ENCODE results near the gene LMX1B.
"Not testable (repeated sequence)": the region's sequence is repeated elsewhere in the genome, so short reads cannot be mapped to it uniquely, and the experiment has no call there.

Gene LMX1B

GRCh38 chr9:126721564-126721981 lies 107.8 kb downstream of the LMX1B start:
- Histone ChIP-seq H3K27ac (ENCODE audit: insufficient read depth, low read length, poor library complexity, severe bottlenecking) (peak overlapping the region; percentile 97), H3K27me3 (replicated peaks; ENCODE audit: control insufficient read depth, insufficient read depth, low read length, poor library complexity, severe bottlenecking) (no peaks in the 10 kb centered on the region), H3K9me3 (ENCODE audit: control insufficient read depth, low read length) (no peaks in the 10 kb centered on the region), H3K4me3 (ENCODE audit: insufficient read depth, low read depth, low read length, poor library complexity, severe bottlenecking) (peak overlapping the region; percentile 84), H3K36me3 (ENCODE audit: control insufficient read depth, insufficient read depth, low read length) (no peaks in the 10 kb centered on the region), H3K4me1 (ENCODE audit: control insufficient read depth, insufficient read depth, low read length, poor library complexity, severe bottlenecking) (peaks cover 42% of the 10 kb centered on the region)
- DNase-seq = no peak

DNA sequence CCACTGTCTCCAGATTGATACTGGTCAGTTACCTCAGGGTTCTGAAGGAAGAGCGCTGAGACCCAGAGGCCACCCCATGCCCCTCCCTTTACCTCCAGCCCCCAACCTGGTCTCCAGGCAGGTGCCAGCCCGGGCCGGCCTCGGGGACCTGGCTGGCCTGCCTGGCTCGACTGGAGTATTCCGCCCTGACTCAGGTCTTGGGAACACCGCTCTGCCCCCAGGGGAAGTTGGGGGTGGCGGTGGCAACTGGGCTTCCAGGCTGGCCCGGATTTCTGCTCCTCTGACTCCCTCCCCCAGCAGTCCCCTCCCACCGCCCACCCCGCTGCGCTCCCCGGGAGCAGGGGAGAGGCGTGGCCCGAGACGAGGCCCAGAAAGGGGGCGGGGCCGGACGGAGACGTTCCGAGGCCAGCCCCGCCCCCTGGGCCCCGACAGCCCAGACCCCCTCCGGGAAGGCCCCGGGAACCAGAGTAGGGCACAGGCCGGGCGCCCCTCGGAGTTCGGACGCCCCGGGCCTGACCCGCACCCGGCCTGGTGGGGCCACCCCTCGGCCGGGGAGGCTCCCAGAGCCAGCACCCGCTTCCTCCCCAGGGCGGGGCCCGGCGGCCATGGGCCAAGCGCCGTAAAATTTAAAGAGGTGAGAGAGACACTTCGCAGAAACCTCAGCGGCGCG lies 108.7 kb downstream of the LMX1B start:
- Histone ChIP-seq H3K4me3 (ENCODE audit: insufficient read depth, low read depth, low read length, poor library complexity, severe bottlenecking) (peak overlapping the region; percentile 84), H3K36me3 (ENCODE audit: control insufficient read depth, insufficient read depth, low read length) (no peaks in the 10 kb centered on the region), H3K9me3 (ENCODE audit: control insufficient read depth, low read length) (no peaks in the 10 kb centered on the region), H3K27me3 (replicated peaks; ENCODE audit: control insufficient read depth, insufficient read depth, low read length, poor library complexity, severe bottlenecking) (no peaks in the 10 kb centered on the region), H3K27ac (ENCODE audit: insufficient read depth, low read length, poor library complexity, severe bottlenecking) (peak overlapping the region; percentile 97), H3K4me1 (ENCODE audit: control insufficient read depth, insufficient read depth, low read length, poor library complexity, severe bottlenecking) (peaks cover 42% of the 10 kb centered on the region)
- DNase-seq = peak; percentile 81 to 85 (median 81)

DNA sequence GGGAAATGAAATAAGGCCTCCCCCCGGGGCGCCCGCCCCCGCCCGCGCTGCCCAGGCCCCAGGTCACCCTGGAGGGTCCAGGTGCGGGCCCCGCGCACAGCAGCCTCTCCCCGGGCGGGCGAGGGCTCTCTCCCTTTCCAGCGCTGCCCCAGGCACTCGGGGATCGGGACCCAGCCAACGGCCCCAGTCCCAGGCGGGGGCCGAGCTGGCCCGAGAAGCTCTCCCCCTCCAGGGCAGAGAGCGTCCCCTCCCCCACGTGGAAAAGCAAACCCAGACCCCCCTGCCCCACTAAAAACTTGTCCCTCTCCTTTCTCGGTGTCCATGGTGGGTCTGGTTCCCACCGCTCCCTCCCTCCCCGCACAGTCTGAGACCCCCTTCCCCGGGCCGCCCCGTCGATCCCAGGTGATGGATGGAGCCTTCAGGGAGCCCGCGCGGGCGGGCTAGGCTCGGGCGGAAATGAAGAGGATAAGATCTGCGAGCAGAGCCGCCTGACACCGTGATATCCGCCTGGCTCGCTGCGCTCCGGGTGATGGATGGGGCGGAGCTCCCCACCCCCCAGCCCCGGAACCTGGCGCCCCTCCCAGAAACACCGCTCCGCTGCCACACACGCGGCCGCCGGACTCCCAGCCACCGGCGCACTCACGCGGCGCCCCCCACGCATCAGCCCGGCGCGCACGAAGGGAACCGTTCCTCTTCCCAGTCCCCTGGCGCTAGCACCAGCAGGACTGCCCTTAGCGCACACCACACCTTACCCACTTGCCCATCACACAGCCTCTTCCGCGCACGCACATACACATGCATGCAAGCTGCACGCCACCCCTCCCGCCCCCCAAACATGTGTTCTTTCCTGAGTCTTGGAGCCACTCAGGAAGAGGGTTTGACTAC lies 109.4 kb downstream of the LMX1B start:
- no peaks in the 10 kb centered on the region for H3K27me3 ChIP-seq (replicated peaks; ENCODE audit: control insufficient read depth, insufficient read depth, low read length, poor library complexity, severe bottlenecking)

GRCh38 chr9:126723807-126724172 lies 110.1 kb downstream of the LMX1B start:
- no peaks in the 10 kb centered on the region for H3K9me3 ChIP-seq (ENCODE audit: control insufficient read depth, low read length)
- DNase-seq = no peak
- H3K36me3 ChIP-seq (ENCODE audit: control insufficient read depth, insufficient read depth, low read length) = no peaks in the 10 kb centered on the region
- H3K27ac ChIP-seq (ENCODE audit: insufficient read depth, low read length, poor library complexity, severe bottlenecking) = peak overlapping the region; percentile 97
- H3K4me3 ChIP-seq (ENCODE audit: insufficient read depth, low read depth, low read length, poor library complexity, severe bottlenecking) = peak overlapping the region; percentile 84
- no peaks in the 10 kb centered on the region for H3K27me3 ChIP-seq (replicated peaks; ENCODE audit: control insufficient read depth, insufficient read depth, low read length, poor library complexity, severe bottlenecking)
- peaks cover 42% of the 10 kb centered on the region for H3K4me1 ChIP-seq (ENCODE audit: control insufficient read depth, insufficient read depth, low read length, poor library complexity, severe bottlenecking)

More for the DNA sequence above, 109.4 kb downstream of the LMX1B start:
- peak; percentile 61 to 74 (median 63) for DNase-seq
- Histone ChIP-seq H3K4me1 (ENCODE audit: control insufficient read depth, insufficient read depth, low read length, poor library complexity, severe bottlenecking) (peaks cover 42% of the 10 kb centered on the region), H3K9me3 (ENCODE audit: control insufficient read depth, low read length) (no peaks in the 10 kb centered on the region), H3K27ac (ENCODE audit: insufficient read depth, low read length, poor library complexity, severe bottlenecking) (peak overlapping the region; percentile 97), H3K36me3 (ENCODE audit: control insufficient read depth, insufficient read depth, low read length) (no peaks in the 10 kb centered on the region), H3K4me3 (ENCODE audit: insufficient read depth, low read depth, low read length, poor library complexity, severe bottlenecking) (peak overlapping the region; percentile 84)

DNA sequence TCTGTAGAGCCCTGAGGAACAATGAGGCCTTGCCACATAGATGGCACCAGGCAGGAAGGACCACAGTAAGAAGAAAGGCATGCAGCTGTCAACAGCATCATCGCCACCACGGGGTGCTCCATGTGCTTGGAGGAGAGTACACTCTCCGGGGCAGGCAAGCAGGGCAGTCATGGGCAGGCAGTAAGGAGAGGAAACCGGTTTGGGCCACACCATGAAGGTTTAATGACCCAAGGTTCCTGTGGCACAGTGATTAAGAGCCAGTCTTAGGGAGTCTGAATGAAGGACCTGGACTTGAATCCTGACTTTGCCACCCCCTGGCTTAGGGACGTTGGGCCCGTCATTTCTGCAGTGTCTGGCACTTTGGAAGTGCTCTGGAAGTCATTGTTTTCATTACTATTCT lies 110.5 kb downstream of the LMX1B start:
- no peaks in the 10 kb centered on the region for H3K27me3 ChIP-seq (replicated peaks; ENCODE audit: control insufficient read depth, insufficient read depth, low read length, poor library complexity, severe bottlenecking)
- H3K27ac ChIP-seq (ENCODE audit: insufficient read depth, low read length, poor library complexity, severe bottlenecking) = no peak overlapping the region
- H3K4me1 ChIP-seq (ENCODE audit: control insufficient read depth, insufficient read depth, low read length, poor library complexity, severe bottlenecking) = peaks cover 40% of the 10 kb centered on the region
- no peak for DNase-seq
- no peak overlapping the region for H3K4me3 ChIP-seq (ENCODE audit: insufficient read depth, low read depth, low read length, poor library complexity, severe bottlenecking)
- no peaks in the 10 kb centered on the region for H3K36me3 ChIP-seq (ENCODE audit: control insufficient read depth, insufficient read depth, low read length)
- no peaks in the 10 kb centered on the region for H3K9me3 ChIP-seq (ENCODE audit: control insufficient read depth, low read length)

GRCh38 chr9:126725485-126725884 lies 111.8 kb downstream of the LMX1B start:
- H3K4me1 ChIP-seq (ENCODE audit: control insufficient read depth, insufficient read depth, low read length, poor library complexity, severe bottlenecking) = peaks cover 27% of the 10 kb centered on the region
- not testable (repeated sequence) for H3K9me3 ChIP-seq (ENCODE audit: control insufficient read depth, low read length); H3K27ac ChIP-seq (ENCODE audit: insufficient read depth, low read length, poor library complexity, severe bottlenecking); DNase-seq; H3K4me3 ChIP-seq (ENCODE audit: insufficient read depth, low read depth, low read length, poor library complexity, severe bottlenecking); H3K36me3 ChIP-seq (ENCODE audit: control insufficient read depth, insufficient read depth, low read length); H3K27me3 ChIP-seq (replicated peaks; ENCODE audit: control insufficient read depth, insufficient read depth, low read length, poor library complexity, severe bottlenecking)

- not testable (repeated sequence) for H3K4me1 ChIP-seq (ENCODE audit: control insufficient read depth, insufficient read depth, low read length, poor library complexity, severe bottlenecking); H3K9me3 ChIP-seq (ENCODE audit: control insufficient read depth, low read length); DNase-seq; H3K27ac ChIP-seq (ENCODE audit: insufficient read depth, low read length, poor library complexity, severe bottlenecking); H3K27me3 ChIP-seq (replicated peaks; ENCODE audit: control insufficient read depth, insufficient read depth, low read length, poor library complexity, severe bottlenecking); H3K4me3 ChIP-seq (ENCODE audit: insufficient read depth, low read depth, low read length, poor library complexity, severe bottlenecking); H3K36me3 ChIP-seq (ENCODE audit: control insufficient read depth, insufficient read depth, low read length)
Observed at GRCh38 chr9:126728210-126728609, 114.5 kb downstream of the LMX1B start.

DNA sequence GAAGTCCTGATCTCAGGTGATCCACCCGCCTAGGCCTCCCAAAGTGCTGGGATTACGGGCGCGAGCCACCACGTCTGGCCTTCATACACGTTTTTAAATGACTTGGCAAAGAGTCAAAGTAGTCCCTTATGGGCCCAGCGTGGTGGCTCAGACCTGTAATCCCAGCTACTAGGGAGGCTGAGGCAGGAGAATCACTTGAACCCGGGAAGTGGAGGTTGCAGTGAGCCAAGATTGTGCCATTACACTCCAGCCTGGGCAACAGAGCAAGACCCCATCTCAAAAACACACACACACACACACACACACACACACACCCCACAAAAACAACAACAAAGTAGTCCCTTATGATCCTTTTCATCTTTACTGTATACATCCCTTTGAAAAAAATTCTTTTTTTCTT lies 116.9 kb downstream of the LMX1B start:
- H3K27ac ChIP-seq (ENCODE audit: insufficient read depth, low read length, poor library complexity, severe bottlenecking); DNase-seq; H3K36me3 ChIP-seq (ENCODE audit: control insufficient read depth, insufficient read depth, low read length); H3K9me3 ChIP-seq (ENCODE audit: control insufficient read depth, low read length); H3K4me3 ChIP-seq (ENCODE audit: insufficient read depth, low read depth, low read length, poor library complexity, severe bottlenecking); H3K4me1 ChIP-seq (ENCODE audit: control insufficient read depth, insufficient read depth, low read length, poor library complexity, severe bottlenecking); H3K27me3 ChIP-seq (replicated peaks; ENCODE audit: control insufficient read depth, insufficient read depth, low read length, poor library complexity, severe bottlenecking): not testable (repeated sequence)

- no peaks in the 10 kb centered on the region for H3K4me1 ChIP-seq (ENCODE audit: control insufficient read depth, insufficient read depth, low read length, poor library complexity, severe bottlenecking)
- no peaks in the 10 kb centered on the region for H3K36me3 ChIP-seq (ENCODE audit: control insufficient read depth, insufficient read depth, low read length)
- no peak for DNase-seq
- no peak overlapping the region for H3K27ac ChIP-seq (ENCODE audit: insufficient read depth, low read length, poor library complexity, severe bottlenecking)
- no peaks in the 10 kb centered on the region for H3K27me3 ChIP-seq (replicated peaks; ENCODE audit: control insufficient read depth, insufficient read depth, low read length, poor library complexity, severe bottlenecking)
- H3K4me3 ChIP-seq (ENCODE audit: insufficient read depth, low read depth, low read length, poor library complexity, severe bottlenecking) = no peak overlapping the region
- no peaks in the 10 kb centered on the region for H3K9me3 ChIP-seq (ENCODE audit: control insufficient read depth, low read length)
Observed at GRCh38 chr9:126733005-126733404, 119.3 kb downstream of the LMX1B start.

DNA sequence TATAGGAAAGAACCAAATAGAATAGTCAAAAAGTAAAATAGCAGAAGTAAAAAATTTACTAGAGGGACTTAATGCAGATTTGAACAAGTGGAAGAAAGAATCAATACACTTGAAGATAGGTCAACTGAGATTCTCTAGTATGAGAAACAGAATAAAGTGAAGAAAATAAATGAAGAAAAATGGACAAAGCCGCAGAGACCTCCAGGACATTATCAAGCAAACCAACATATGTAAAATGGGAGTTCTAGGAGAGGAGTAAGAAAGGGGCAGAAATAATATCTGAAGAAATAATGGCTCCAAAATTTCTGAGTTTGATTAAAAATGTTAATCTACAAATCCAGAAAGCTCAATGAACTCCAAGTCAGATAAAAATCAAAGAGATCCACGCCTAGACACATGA lies 121.1 kb downstream of the LMX1B start:
- Histone ChIP-seq H3K27ac (ENCODE audit: insufficient read depth, low read length, poor library complexity, severe bottlenecking) (no peak overlapping the region), H3K27me3 (replicated peaks; ENCODE audit: control insufficient read depth, insufficient read depth, low read length, poor library complexity, severe bottlenecking) (no peaks in the 10 kb centered on the region), H3K4me1 (ENCODE audit: control insufficient read depth, insufficient read depth, low read length, poor library complexity, severe bottlenecking) (no peaks in the 10 kb centered on the region), H3K9me3 (ENCODE audit: control insufficient read depth, low read length) (no peaks in the 10 kb centered on the region), H3K36me3 (ENCODE audit: control insufficient read depth, insufficient read depth, low read length) (no peaks in the 10 kb centered on the region), H3K4me3 (ENCODE audit: insufficient read depth, low read depth, low read length, poor library complexity, severe bottlenecking) (no peak overlapping the region)
- no peak for DNase-seq

All from effector memory CD4-positive, alpha-beta T cell (primary cell).